Gastrocnemius medialis (tissue), 4 donors: ENCODE measurements around the gene ZSCAN21. TPM values are rescaled to one million over a fixed set of nuclear protein-coding genes. Genes with fewer than 3 reads are reported as not detected.
A peak's percentile ranks its signal among the peaks of the same experiment; 100 is the strongest.

ENCODE experiments used
- ATAC-seq, 2 donors: fragments of 150-250 bp; one replicate each; pipeline ENCODE4 v1.9.1; 2016
- DNase-seq, 2 donors: peaks; one replicate each; pipeline ENCODE4 v3.0.0-alpha.2; 2019
- H3K27ac ChIP-seq, 4 donors: fragments of 200-600 bp; sonication (generic); 1 replicate in 1 of 4; 2 replicates in 3 of 4; pipeline ENCODE4 v1.5.1; 2016 to 2018; ENCODE audit warnings: mild to moderate bottlenecking in 2 of 4, moderate library complexity in 1 of 4
- H3K27me3 ChIP-seq, 3 donors: fragments of 200-600 bp; sonication (generic) in 2 of 3; 1 replicate in 1 of 3; 2 replicates in 2 of 3; pipeline versions ENCODE4 v1.5.1 to v1.6.0; 2016 to 2019; ENCODE audit warnings: mild to moderate bottlenecking in 1 of 3, moderate library complexity in 1 of 3
- H3K36me3 ChIP-seq, 2 donors: fragments of 200-600 bp; sonication (generic) in 1 of 2; one replicate each; pipeline ENCODE4 v1.5.1; 2017 to 2018
- H3K4me1 ChIP-seq, 2 donors: fragments of 200-600 bp; sonication (generic) in 1 of 2; one replicate each; pipeline ENCODE4 v1.5.1; 2016 to 2017; ENCODE audit warnings: mild to moderate bottlenecking in 2 of 2
- H3K4me3 ChIP-seq, 4 donors: fragments of 200-600 bp; sonication (generic) in 3 of 4; 1 replicate in 1 of 4; 2 replicates in 3 of 4; pipeline ENCODE4 v1.5.1; 2016 to 2019; ENCODE audit warnings: mild to moderate bottlenecking in 2 of 4
- H3K9me3 ChIP-seq, 3 donors: fragments of 200-600 bp; sonication (generic) in 2 of 3; 1 replicate in 1 of 3; 2 replicates in 2 of 3; pipeline ENCODE4 v1.5.1; 2016 to 2019
- CTCF ChIP-seq, 5 experiments: fragments of 450-650 bp in 3 of 5; fragments of 200-600 bp in 2 of 5; sonication (generic) in 2 of 5; IDR thresholded peaks in 4 of 5; conservative IDR thresholded peaks in 1 of 5; 1 replicate in 4 of 5; 2 replicates in 1 of 5; pipeline ENCODE4 v1.5.1; 2016 to 2019; ENCODE audit warnings: antibody characterized with exemption in 5 of 5, mild to moderate bottlenecking in 3 of 5, moderate library complexity in 3 of 5
- POLR2A ChIP-seq, 2 donors: fragments of 450-650 bp; IDR thresholded peaks; one replicate each; pipeline ENCODE4 v1.6.1; 2017; ENCODE audit warnings: antibody characterized with exemption in 2 of 2, mild to moderate bottlenecking in 2 of 2, moderate library complexity in 2 of 2
- in situ Hi-C, 4 donors: fragments of 200-750 bp; cut with MboI; loops; one replicate each; pipeline versions ENCODE4 v1.15.0 to v1.8.0; 2017; ENCODE audit warnings: low sequenced_read_pairs in 4 of 4
- intact Hi-C: fragments of 100-400 bp; cut with DNase I; formaldehyde crosslinking; loops from one replicate; pipeline ENCODE4 v1.15.1; 2023; ENCODE audit warnings: low total_unique reads
- total RNA-seq, 4 donors: library from RNA; depleted of rRNA; stranded (reverse); fragments of >200 nt; gene quantifications; one replicate each; pipeline versions ENCODE4 v1.1.0 to v1.2.3, GENCODE V29; 2016

The ZSCAN21 gene
- total RNA-seq, 4 donors from 2014 or later: 14.4 to 26.4 (median 22.3) TPM

DNA sequence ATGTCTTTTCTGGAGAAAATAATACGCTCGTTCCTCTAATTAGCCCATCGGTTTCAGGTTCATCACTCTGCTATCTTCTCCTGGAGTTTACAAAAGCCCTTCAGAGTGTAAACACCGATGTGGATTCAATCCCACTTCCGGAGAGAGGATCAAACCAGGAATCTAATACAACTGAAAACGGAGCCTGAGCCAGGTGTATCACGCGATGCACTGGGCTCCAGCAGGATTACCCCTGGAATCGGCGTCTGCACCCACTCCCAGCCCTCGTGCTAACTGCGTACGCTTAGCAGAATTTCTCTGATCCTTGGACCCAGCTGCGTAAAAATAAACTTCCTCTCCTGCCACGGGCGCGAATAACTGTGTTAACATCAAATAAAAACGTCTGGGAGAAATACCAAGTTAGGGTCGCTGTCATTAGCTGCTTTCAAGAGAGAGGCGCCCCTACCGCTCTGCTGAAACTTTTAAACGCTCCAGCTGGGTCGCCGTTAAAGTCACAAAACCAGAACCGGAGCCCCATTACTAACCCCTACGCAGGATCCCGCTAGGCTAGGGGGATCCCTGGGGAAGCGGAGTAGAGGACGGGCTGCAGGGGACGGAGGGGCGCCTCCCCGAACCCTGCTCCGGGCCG, 31.4 kb downstream of the ZSCAN21 start:
- TF ChIP-seq POLR2A (IDR thresholded peaks at IDR 0.05) (no peak), CTCF (IDR thresholded peaks at IDR 0.05 in 4 of 5, conservative IDR thresholded peaks at IDR 0.05 in 1 of 5) (no peak)
- peak; percentile 1 to 8 for ATAC-seq
- H3K9me3 ChIP-seq: no peaks in the 10 kb centered on the region
- DNase-seq: no peak
- in situ Hi-C loops: no loop called here
- H3K4me3 ChIP-seq: peak overlapping the region; percentile 81 to 99 (median 87)
- peaks cover 22 to 24% of the 10 kb centered on the region in 2 donors for H3K4me1 ChIP-seq
- H3K36me3 ChIP-seq: peaks cover 0 to 16% of the 10 kb centered on the region in 2 donors
- intact Hi-C loops: loop anchor here (1.0 to 5.0 kb wide), 5 partner anchors 20 to 576 kb away; partner anchors contain the start of genes AP4M1, MCM7, ZKSCAN5 and ZSCAN21
- H3K27ac ChIP-seq: peak overlapping the region; percentile 86 to 96 (median 90)
- H3K27me3 ChIP-seq: no peaks in the 10 kb centered on the region

DNA sequence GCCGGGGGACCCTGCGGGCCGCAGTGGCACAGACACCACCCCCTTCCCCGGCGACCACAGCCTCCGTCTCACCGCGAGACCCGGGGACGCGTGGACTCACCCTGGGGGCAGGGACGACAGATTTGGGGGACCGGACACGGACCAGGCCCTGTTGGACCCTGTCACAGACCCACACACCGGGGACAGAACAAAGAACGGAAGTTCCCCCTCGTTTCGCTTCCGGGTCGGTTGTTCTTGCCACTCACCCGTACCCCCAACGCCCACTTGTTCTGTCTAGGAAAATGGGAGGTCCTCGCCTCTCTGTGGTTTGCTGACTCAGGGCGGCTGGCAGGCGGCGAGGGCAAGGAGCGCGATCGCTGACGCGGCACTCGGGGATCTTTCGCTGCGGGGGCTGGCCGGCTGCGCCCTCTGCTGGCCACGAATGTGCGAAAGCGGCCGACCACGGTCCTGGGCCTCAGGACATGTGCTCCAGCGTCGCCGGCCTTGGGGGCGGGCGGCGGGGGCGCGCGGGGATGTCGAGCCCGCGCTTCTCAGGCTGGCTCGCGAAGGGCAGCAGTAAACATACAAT, 32.0 kb downstream of the ZSCAN21 start, which contains the start of gene ZNF3:
Gene ZNF3 (minus strand): TSS at position 189 of the 568 bp plus-strand sequence. CDS start 4,366 bp downstream, outside the sequence.
- ATAC-seq: peak; percentile 95 to 96
- TF ChIP-seq CTCF (IDR thresholded peaks at IDR 0.05 in 4 of 5, conservative IDR thresholded peaks at IDR 0.05 in 1 of 5): peak; percentile 93 to 98 (median 94)
- TF ChIP-seq POLR2A (IDR thresholded peaks at IDR 0.05): peak; percentile 62 to 85
- H3K27me3 ChIP-seq: no peaks in the 10 kb centered on the region
- H3K4me3 ChIP-seq: peak within 1 kb of the TSS; percentile 81 to 99 (median 87)
- peaks cover 22 to 24% of the 10 kb centered on the region in 2 donors for H3K4me1 ChIP-seq
- DNase-seq: peak; percentile 99
- peaks cover 0 to 10% of the 10 kb centered on the region in 2 donors for H3K36me3 ChIP-seq
- in situ Hi-C loops (no loop called here), intact Hi-C loops (loop anchor here (1.0 to 5.0 kb wide), 5 partner anchors 19 to 577 kb away; partner anchors contain the start of genes AP4M1, MCM7, ZKSCAN5 and ZSCAN21)
- H3K9me3 ChIP-seq: no peaks in the 10 kb centered on the region
- peak within 1 kb of the TSS; percentile 86 to 96 (median 90) for H3K27ac ChIP-seq

DNA sequence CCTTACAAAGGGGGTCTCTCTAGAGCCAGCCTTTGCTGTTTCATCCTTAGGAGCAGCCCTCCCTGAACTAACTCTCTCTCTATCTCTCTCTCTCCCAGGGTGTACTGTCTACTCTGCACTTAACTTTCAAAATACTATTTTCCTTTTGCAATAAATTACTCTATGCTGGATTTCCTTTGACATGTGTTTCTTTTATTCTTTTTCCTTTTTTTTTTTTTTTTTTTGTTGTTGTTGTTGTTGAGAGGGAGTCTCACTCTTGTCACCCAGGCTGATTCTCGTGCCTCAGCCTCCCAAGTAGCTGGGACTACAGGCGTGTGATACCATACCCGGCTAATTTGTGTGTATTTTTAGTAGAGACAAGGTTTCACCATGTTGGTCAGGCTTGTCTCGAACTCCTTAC, 33.4 kb downstream of the ZSCAN21 start:
- peak overlapping the region in 1 of 4 donors; percentile 51 for H3K4me3 ChIP-seq
- peak overlapping the region in 3 of 4 donors; percentile 89 to 96 (median 91) for H3K27ac ChIP-seq
- TF ChIP-seq POLR2A (IDR thresholded peaks at IDR 0.05) (no peak), CTCF (IDR thresholded peaks at IDR 0.05 in 4 of 5, conservative IDR thresholded peaks at IDR 0.05 in 1 of 5) (no peak)
- in situ Hi-C loops (no loop called here), intact Hi-C loops (loop anchor here (5.0 kb wide), 1 partner anchor 91 kb away; no protein-coding TSS in a partner anchor)
- no peak for DNase-seq
- peaks cover 22 to 25% of the 10 kb centered on the region in 2 donors for H3K4me1 ChIP-seq
- no peaks in the 10 kb centered on the region for H3K36me3 ChIP-seq
- H3K27me3 ChIP-seq: no peaks in the 10 kb centered on the region
- no peak for ATAC-seq
- no peaks in the 10 kb centered on the region for H3K9me3 ChIP-seq

DNA sequence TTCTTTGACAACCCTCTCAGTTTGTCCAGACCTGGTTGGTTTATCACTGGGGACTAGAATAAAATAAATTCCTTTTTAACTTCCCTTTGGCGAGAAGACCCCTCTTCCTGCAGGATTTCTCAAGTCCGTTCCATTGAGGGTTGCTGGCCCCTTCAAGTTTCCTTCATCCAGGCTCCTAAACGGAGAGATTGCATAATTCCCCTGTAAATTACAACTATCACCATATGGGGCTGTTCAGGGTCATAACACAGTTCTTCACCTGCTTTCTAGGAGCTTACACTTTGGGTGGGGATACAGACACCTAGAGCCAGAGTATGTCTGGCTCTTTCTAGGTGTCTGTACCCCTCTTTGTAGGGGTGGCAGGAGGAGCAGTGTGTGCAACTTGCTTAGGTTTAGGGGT, 35.9 kb downstream of the ZSCAN21 start:
- H3K4me3 ChIP-seq: no peak overlapping the region
- H3K36me3 ChIP-seq: peaks cover 0 to 4% of the 10 kb centered on the region in 2 donors
- DNase-seq (no peak), ATAC-seq (no peak)
- intact Hi-C loops: loop anchor here (5.0 kb wide), 1 partner anchor 42 kb away; the partner anchor contains the start of gene MBLAC1
- no peak overlapping the region for H3K27ac ChIP-seq
- H3K4me1 ChIP-seq: peaks cover 18 to 23% of the 10 kb centered on the region in 2 donors
- H3K9me3 ChIP-seq: no peaks in the 10 kb centered on the region
- TF ChIP-seq CTCF (IDR thresholded peaks at IDR 0.05 in 4 of 5, conservative IDR thresholded peaks at IDR 0.05 in 1 of 5) (no peak), POLR2A (IDR thresholded peaks at IDR 0.05) (no peak)
- no peaks in the 10 kb centered on the region for H3K27me3 ChIP-seq
- in situ Hi-C loops: no loop called here
